NCI-H2196 treated with DMSO at 0.1 percent for 48 hours (cell line): ENCODE results near the gene ARHGEF17.
A peak's percentile ranks its signal among the peaks of the same experiment; 100 is the strongest.

Experiments used
- DNase-seq: peaks from one replicate; lab custom pipeline; 2025; ENCODE audit not compliant: unreplicated experiment; lab: John Stamatoyannopoulos, UW

ARHGEF17 gene

DNA sequence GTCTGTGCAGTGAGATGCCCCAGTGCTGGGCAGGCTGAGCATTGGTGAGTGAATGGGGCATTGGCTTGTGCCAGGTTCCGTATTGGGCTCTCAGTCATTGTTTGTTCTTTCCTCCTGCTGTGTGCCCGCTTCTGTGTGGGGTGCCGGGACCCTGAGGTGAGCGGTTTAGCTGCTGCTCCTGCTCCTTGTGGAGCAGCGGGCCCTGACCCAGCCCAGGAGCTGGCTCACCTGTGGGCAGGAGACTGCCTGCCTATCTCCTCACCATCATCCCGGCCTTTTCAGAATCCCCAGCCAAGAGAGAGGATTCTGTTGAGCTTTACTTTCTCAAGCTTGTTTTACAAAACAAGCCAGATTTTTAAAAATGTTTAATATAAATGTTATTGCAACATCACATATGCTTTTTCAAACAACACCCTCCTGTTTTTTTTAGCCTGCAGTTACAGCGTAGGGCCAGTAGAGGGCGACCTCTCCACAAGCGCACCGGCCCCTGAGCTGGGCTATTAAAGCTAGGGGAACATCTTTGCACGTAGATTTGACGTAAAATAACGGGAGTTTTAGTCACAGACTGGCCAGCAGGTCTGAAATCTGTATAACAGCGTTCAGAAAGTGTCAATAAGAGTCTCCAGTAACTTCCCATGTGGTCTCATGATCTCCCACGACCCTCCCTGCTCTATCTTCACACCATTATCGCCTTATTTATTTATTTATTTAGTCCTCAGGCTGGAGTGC lies 43.0 kb downstream of the ARHGEF17 start:
- DNase-seq: peak; percentile 48

DNA sequence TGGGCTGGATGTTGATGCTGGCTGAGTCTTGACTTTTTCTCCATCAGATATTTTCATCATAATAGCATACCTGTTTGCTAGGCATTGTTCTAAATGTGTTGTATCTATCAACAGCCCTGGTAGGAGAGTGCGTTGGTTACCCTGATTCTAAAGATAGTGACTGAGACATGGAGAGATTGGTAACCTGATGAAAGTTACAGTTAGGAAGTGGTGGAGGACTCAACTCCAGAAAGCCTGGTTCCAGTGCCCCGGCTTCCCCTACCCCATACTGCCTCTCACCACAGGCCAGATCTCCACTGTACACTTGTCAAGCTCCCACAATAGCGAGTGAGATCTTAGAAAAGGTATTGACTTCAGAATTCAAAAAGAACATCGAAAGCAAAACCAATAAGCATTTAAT lies 45.3 kb downstream of the ARHGEF17 start:
- DNase-seq: no peak

DNA sequence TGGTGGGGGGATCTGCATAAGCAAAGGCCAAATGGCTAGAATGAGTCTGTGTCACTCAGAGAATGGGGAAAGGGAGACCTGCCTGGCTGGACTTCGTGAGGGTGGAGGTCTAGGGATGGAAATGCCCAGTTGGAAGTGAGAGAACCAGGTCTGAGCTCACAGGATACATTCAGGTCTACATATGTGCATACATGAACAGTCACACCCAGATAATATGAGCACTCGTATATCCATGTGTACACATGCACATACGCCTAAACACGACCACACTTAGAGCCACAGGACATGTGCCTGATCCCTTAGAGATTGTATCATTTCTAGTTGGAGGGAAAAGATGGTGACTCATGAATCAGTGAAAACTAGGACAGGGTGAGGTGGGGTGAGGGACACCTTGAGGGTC lies 47.0 kb downstream of the ARHGEF17 start:
- DNase-seq: no peak

DNA sequence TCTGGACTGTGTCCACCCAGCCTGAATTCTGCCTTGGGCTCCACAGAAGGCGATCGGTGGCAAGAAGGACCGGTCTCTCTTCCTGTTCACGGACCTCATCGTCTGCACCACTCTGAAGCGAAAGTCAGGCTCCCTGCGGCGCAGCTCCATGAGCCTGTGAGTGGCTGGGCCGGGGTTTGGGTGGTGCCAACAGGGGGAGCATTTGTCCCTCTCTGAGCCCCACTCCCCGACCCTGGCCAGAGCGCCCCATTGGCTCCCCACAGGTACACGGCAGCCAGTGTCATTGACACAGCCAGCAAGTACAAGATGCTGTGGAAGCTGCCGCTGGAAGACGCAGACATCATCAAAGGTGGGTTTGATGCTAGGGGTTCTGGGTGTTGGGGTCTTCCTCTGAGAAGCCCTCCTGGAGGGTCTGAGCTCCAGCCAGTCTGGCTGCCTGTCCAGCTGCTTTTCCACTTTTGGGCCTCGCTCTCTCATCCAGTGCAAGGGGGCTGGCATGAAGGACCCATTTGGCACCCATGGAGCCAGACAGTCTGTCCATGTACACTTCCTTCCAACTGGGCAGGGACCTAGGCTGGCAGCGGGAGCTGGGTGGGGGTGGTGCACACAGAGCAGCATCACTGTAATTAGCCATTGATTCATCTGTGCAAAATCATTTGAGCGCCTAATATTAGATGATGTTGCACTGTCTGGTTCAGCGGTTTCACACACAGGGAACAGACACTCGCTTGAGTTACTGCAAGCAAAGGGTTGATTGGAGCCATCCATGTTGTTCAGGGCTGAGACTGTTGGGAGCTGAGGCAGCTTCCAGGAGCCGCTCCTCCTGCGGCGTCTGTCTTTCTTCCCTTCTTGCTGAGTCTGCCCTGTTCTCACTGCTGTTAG lies 49.1 kb downstream of the ARHGEF17 start:
- no peak for DNase-seq

DNA sequence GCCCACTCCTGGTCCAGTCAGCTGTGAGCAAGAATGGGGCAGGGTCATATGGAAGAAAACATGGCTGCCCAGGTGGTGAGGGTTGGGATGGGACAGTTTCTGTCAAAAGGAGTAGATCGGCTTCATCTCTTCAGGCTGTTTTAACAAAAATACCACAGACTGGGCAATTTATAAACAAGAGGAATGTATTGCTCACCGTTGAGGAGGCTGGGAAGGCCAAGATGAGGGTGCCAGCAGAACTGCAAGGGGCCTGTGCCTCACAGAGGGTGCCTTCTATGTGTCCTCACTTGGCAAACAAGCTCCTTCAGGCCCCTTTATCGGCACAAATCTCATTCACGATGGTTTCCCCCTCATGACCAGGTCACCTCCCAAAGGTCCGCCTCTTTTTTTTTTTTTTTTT lies 50.0 kb downstream of the ARHGEF17 start:
- no peak for DNase-seq

DNA sequence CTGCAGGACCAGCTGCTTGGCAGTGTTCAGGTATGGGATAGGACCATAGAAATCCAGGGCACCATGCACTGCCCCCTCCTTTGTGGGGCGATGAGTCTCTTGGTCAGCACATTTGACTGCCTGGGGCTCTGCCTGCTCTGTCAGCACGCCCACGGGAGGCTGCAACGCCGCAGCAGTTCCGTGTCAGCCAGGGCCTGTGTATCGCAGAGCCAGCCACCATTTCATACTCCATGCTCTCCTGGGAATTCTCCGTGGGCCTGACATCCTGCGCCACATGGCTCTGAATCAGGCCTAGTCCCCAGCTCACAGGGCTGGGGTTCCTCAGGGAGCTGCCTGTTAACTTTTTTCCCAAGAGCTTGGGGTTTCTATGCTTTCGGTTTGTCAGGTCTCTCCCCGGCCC lies 51.3 kb downstream of the ARHGEF17 start:
- DNase-seq: no peak

DNA sequence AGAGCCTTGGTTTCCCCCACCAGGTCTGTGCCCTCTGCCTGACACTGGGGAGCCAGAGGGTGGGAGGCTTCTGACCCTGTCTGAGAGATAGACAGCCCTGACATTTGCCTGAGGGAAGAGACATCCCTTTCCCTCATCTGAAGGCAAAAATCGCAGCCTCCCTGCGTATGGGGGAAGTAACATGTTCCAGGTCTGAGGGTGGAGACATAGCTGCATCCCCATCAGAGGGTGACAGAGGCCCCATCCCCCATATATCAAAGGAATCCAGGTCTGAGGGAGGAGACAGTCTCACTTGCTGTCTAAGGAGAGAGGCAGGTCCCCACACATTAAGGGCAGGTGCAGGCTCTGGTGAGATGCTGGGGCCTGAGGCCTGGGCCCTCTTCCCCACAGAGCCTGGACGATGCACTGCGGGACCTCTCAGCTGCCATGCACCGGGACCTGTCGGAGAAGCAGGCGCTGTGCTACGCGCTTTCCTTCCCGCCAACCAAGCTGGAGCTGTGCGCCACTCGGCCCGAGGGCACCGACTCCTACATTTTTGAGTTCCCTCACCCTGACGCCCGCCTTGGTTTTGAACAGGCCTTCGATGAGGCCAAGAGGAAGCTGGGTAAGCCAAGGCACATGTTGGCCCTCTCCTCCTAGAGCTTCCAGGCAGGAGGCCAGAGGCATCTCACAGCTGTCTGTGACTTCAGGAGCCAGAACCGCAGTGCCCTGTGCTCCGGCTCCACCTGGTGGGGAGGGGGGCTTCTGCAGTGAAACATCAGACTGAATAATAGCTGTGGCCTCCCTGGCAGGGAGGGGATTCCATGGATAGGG lies 52.1 kb downstream of the ARHGEF17 start:
- peak; percentile 21 for DNase-seq

DNA sequence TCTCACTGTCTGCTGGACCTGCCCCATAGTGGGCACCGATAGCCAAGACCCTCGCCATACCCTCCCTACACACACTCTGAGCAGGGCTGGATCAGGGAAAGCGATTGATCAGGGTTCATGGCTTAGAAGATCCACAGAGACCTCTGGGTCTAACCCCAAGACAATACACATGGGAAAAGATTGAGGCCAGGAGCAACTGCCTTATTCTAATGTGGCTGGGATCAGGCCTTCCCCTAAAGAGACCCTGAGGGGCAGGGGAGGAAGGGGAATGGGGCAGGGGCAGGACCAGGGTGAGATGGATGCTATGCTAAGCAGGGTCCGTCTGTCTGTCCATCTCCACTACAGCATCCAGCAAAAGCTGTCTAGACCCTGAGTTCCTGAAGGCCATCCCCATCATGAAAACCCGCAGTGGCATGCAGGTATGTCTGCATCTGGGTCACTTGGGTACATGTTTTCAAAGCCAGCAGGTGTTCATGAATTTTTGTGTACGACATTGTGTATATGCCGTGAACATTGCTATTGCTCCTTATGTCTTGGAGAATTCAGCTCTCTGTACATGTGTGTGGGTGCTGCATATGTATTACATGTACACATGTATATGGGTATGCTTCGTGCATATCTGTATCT lies 52.8 kb downstream of the ARHGEF17 start:
- no peak for DNase-seq

DNA sequence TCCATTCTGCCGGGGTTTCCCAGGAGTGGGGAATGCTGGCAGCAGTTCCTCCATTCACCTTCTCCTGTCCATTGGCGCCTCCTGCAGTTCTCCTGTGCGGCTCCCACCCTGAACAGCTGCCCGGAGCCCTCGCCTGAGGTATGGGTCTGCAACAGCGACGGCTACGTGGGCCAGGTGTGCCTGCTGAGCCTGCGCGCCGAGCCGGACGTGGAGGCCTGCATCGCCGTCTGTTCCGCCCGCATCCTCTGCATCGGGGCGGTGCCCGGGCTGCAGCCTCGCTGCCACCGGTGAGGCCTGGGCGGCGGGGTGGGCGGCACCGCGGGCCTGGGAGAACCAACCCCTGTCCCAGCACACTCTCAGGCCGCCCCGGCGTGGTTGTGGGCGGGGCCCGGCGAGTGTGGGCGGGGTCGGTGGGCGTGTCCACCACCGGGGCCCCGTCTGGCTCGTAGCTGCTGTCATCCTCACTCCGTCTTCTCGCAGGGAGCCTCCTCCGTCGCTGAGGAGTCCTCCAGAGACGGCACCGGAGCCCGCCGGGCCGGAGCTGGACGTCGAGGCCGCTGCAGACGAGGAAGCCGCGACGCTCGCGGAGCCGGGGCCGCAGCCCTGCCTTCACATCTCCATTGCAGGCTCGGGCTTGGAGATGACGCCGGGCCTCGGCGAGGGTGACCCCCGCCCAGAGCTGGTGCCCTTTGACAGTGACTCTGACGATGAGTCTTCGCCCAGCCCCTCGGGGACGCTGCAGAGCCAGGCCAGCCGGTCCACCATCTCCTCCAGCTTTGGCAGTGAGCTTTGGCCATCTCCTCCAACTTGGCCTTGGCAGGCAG lies 54.1 kb downstream of the ARHGEF17 start:
- DNase-seq: no peak

DNA sequence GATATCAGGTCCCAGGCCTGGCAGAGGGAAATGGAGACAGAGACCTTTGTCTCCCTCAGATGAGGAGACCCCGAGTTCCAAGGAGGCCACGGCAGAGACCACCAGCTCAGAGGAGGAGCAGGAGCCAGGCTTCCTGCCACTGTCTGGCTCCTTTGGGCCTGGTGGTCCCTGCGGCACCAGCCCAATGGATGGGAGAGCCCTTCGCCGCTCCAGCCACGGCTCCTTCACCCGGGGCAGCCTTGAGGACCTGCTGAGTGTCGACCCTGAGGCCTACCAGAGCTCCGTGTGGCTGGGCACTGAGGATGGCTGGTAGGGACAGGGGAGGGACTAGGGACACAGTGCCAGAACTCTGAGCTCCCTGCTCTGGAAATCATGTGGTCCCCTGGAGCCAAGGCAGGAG lies 55.1 kb downstream of the ARHGEF17 start:
- DNase-seq: no peak

DNA sequence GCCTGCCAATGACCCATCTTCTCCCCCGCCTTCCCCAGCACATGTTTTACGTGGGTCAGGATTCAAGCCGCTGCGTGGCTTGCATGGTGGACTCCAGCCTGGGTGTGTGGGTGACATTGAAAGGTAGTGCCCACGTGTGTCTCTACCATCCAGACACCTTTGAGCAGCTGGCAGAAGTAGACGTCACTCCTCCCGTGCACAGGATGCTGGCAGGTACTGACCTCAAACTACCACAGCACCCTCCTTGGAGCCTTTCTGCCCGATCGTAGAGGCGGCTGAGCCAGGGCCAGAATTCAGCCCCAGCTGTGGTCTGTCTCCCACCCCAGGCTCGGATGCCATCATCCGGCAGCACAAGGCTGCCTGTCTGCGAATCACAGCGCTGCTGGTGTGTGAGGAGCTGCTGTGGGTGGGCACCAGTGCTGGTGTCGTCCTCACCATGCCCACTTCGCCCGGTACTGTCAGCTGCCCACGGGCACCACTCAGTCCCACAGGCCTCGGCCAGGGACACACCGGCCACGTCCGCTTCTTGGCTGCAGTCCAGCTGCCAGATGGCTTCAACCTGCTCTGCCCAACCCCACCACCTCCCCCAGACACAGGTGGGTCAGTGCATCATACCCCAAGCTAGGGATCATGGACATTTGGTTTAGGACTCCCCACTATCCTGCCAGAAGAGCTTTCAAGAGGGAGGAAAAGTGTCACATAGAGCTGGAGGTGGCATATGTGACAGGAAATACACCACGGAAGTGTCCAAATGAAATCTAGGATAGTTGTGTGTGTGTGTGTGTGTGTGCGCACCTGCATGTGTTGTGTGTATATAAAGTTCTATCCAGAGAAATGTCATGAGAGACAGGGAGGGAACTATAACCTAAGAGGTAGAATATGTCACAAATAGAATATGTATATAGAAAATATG lies 57.5 kb downstream of the ARHGEF17 start:
- no peak for DNase-seq

DNA sequence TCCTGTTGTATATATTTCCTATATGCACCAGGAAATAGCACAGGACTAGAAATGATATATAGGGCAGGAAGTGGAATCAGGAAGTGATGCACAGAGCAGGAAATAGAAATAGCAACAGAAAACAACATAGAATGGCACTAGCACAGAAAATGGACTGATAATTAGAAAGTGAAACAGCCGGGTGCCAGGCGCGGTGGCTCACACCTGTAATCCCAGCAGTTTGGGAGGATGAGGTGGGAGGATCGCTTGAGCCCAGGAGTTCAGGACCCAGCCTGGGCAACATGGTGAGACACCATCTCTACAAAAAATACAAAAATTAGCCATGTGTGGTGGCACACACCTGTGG lies 58.2 kb downstream of the ARHGEF17 start:
- DNase-seq: no peak

DNA sequence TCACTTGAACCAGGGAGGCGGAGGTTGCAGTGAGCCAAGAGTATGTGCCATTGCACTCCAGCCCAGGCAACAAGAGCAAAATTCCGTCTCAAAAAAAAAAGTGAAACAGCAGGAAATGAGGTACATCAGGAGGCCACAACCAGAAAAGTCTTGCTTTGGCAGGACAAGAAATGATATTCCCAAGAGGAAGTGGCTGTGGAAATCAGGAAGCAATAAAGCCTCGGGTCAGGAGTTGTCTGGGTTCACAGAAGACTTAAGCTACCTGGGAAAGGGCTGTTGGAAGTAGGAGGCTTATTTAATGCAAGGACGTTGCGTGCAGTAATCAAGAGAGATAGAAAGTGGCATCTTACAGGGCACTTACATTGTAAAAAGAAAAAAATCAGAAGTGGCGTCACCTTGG lies 58.9 kb downstream of the ARHGEF17 start:
- DNase-seq: no peak

DNA sequence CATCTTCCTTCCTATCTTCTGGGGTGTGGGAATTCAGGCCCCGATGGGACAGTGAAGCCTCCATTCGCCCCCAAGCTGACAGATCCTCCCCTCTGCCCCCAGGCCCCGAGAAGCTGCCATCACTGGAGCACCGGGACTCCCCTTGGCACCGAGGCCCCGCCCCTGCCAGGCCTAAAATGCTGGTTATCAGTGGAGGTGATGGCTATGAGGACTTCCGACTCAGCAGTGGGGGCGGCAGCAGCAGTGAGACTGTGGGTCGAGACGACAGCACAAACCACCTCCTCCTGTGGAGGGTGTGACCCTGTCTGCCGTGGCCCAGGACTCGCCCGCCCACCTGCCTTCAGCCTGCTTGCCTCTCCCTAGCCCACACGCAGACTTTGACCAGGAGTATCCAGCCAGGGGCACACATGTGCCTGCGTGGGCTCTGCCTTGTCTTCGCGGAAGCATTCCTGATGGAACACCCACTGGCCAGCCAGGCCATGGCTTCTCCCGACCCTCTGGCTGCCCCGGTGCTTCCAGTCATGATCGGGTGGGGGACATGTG lies 59.5 kb downstream of the ARHGEF17 start:
- no peak for DNase-seq

DNA sequence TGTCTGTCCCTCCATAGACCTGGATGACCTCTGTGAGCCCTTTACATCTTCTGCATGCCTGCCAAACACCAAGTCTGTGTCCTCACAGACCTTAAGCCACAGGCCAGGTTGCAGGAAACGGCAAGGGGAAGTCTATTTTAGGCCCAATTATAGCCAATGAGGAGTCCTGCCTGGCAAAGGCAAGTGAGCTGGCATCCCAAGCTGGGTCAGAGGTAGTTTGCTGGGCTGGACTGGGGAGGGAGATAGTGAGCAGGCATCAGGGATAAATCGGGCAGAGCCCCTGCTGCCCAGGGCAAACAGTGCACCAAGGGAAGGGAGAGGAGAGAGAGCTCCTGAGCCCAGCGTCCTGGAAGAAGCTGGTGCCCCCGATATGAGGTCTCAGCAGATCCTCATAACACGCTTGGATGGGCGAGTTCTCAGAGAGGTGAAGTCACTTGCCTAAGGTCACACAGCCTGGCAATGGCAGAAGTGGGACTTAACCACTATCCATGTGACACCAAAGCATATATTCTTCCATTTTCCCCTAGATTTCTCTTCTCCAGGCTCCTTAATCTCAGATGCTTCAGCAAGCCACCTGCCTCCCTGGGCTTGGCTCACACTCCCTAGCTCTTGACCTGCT lies 64.4 kb downstream of the ARHGEF17 start:
- no peak for DNase-seq

DNA sequence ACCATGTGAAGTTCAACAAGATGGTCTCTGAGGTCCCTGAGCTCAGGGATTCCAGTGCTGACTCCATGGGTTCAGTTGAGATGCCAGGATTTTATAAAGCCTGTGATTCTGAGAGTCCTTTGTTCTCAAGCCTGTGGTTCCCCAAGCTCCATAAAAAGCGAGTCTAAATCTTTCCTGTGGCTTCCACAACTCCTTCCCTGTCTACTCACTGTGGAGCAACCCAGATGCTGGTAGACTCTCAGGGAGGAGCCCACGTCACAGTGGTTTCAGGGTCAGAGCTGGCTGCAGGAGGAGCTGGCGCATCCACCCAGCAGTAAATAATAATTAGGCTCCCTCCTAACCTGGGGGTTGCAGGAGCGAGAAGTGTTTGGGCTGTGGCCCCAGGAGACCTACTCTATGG lies 66.1 kb downstream of the ARHGEF17 start:
- no peak for DNase-seq

DNA sequence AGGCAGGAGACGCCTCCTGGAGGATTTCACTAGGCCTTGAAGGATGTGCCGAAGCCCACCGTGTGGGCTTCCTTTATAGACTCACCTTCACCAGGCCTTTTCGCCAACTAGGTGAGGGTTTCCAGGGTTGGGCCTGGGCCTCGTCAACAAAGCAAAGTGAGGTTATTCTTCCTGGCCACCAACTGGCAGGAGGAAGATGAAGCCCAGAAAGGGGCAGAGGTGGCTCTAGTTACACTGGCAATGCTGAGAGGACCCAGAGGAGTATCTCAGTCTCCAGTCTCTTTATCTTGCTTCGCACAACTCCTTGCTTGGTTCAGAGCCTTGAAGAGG lies 67.7 kb downstream of the ARHGEF17 start:
- no peak for DNase-seq

DNA sequence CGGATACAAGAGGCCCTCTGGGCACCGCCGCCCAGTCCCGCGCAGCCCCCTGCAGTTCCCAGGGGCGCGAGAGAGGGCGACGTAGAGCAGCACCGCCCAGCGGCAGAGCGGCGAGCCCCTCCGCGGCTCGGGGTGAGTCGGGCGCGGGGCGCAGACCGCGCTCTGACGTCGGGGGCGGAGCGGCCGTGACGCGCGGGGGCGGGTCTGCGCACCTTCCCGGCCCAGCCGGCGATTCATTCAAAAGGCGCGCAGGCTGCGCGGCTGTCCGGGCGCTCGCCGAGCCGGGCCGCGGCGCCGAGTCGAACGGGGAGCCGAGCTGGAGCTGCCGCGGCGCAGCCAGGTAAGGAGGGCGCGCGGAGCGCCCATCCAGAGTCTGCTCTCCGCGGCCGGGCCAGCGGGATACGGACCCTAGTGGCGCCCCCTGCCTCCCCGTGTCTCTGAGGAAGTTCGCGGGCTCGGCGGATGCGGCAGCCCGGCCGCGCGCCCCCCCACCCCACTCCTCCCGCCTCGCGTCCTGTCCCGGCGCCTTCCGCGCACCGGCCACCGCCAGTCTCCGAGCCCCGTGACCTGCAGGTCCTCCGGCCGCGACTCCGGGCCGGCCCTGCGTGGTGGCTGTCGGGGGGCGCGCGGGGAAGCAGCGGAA lies 68.2 kb downstream of the ARHGEF17 start, which contains the start of gene RELT:
Gene RELT, plus strand, starts transcription at position 240 of the 643 bp plus-strand sequence. CDS start 12,738 bp downstream, outside the sequence.
- peak; percentile 75 for DNase-seq
